PC-9 (cell line): ENCODE data around the gene MPC1. TPM values are rescaled to one million over a fixed set of nuclear protein-coding genes. Genes with fewer than 3 reads are reported as not detected.

Experiments used
- BruUV-seq: library from RNA; stranded (reverse); fragments of 400-500 nt; replicated peaks from 2 replicates; lab custom pipeline; 2021; lab: Mats Ljungman, UMichigan
- CTCF ChIA-PET: fragments of 300-600 bp; sonication (Branson Sonifier 250); formaldehyde crosslinking; loops from one replicate; lab custom pipeline; 2022; ENCODE audit warnings: antibody characterized with exemption; lab: Charles Lee
- POLR2A ChIA-PET: fragments of 300-600 bp; sonication (Branson Sonifier 250); formaldehyde crosslinking; loops from one replicate; lab custom pipeline; 2022; ENCODE audit warnings: antibody characterized with exemption; ENCODE audit not compliant: unreplicated experiment; lab: Charles Lee
- DNase-seq, 2 experiments: peaks; one replicate each; pipeline versions ENCODE4 v3.0.0 to v3.0.0-alpha.2; 2015 to 2022; ENCODE audit warnings: mixed read lengths in 1 of 2
- H2AFZ ChIP-seq: fragments of 200-600 bp; sonication (generic); 2 replicates; pipeline ENCODE4 v1.8.1; 2017; ENCODE audit warnings: antibody characterized with exemption
- H3F3A ChIP-seq: fragments of 200-600 bp; sonication (generic); 2 replicates; pipeline ENCODE4 v1.8.1; 2017; ENCODE audit warnings: antibody characterized with exemption, mild to moderate bottlenecking, low read depth; ENCODE audit not compliant: insufficient read depth
- H3K27ac ChIP-seq: fragments of 200-600 bp; sonication (generic); 2 replicates; pipeline ENCODE4 v1.6.1; 2016; ENCODE audit warnings: mixed run types
- H3K27me3 ChIP-seq: fragments of 200-600 bp; sonication (generic); 2 replicates; pipeline ENCODE4 v1.6.1; 2016; ENCODE audit warnings: low read depth, mixed run types; ENCODE audit not compliant: insufficient read depth
- H3K36me3 ChIP-seq: fragments of 200-600 bp; sonication (generic); 2 replicates; pipeline ENCODE4 v1.6.1; 2016; ENCODE audit warnings: low read depth, mixed run types
- H3K4me1 ChIP-seq: fragments of 200-600 bp; sonication (generic); replicated peaks from 2 replicates; pipeline ENCODE4 v1.6.1; 2016; ENCODE audit warnings: mixed run types; ENCODE audit not compliant: insufficient read depth
- H3K4me2 ChIP-seq: fragments of 200-600 bp; sonication (generic); 2 replicates; pipeline ENCODE4 v1.6.1; 2017; ENCODE audit warnings: mixed run types
- H3K4me3 ChIP-seq: fragments of 200-600 bp; sonication (generic); 2 replicates; pipeline ENCODE4 v1.6.1; 2016; ENCODE audit warnings: mixed run types
- H3K79me2 ChIP-seq: fragments of 200-600 bp; sonication (generic); 2 replicates; pipeline ENCODE4 v1.6.1; 2017; ENCODE audit warnings: low read depth, mixed run types
- H3K9me2 ChIP-seq: fragments of 200-600 bp; sonication (generic); 2 replicates; pipeline ENCODE4 v1.8.1; 2017; ENCODE audit warnings: mild to moderate bottlenecking; ENCODE audit not compliant: insufficient read depth
- H3K9me3 ChIP-seq: fragments of 200-600 bp; sonication (generic); 2 replicates; pipeline ENCODE4 v1.8.1; 2016; ENCODE audit warnings: low read depth; ENCODE audit not compliant: insufficient read depth
- H4K20me1 ChIP-seq: fragments of 200-600 bp; sonication (generic); 2 replicates; pipeline ENCODE4 v1.8.1; 2017; ENCODE audit not compliant: insufficient read depth
- EZH2 ChIP-seq: fragments of 200-600 bp; sonication (generic); IDR thresholded peaks from 2 replicates; pipeline ENCODE4 v1.8.0; 2017; ENCODE audit warnings: antibody characterized with exemption, low read depth
- intact Hi-C: fragments of 100-400 bp; cut with micrococcal nuclease; formaldehyde crosslinking; loops from one replicate; pipeline ENCODE4 v1.10.0; 2022; ENCODE audit not compliant: unreplicated experiment
- total RNA-seq: library from RNA; stranded (reverse); gene quantifications from 2 replicates; pipeline ENCODE4 v1.2.3, GENCODE V29; 2021
- TF ChIP-seq, protein P1 (sequence below): fragments of 200-600 bp; sonication (generic); conservative IDR thresholded peaks from 2 replicates; pipeline ENCODE4 v1.6.1; 2017; ENCODE audit warnings: mixed run types, antibody characterized with exemption, mild to moderate bottlenecking, moderate library complexity

MPC1 gene
- total RNA-seq, 1 experiment from 2014 or later, result 13.3 TPM

DNA sequence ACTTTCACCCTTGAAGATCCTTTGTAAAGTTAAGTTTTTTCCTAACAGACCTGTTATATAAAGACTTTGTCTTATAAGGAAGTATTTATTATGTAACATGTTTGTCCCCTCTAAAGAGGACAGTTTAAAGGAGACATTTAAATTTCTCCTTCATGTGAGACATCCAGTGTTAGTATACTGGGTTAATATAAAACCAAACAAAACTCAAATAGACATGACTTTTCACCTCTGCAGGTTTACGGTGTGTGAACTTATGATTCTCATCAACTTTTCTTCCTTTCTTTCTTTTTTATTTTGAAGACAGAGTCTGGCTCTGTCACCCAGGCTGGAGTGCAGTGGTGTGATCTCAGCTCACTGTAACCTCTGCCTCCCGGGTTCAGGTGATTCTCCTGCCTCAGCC, 17.4 kb upstream of the MPC1 start:
- H3F3A ChIP-seq, result no peaks in the 10 kb centered on the region
- peaks cover 6% of the 10 kb centered on the region; the same call in 1 of the 2 replicates for H3K27me3 ChIP-seq
- no peak overlapping the region for H3K4me3 ChIP-seq
- no peak overlapping the region for H3K27ac ChIP-seq
- no peaks in the 10 kb centered on the region for H3K36me3 ChIP-seq
- DNase-seq, result no peak
- H2AFZ ChIP-seq, result no peak overlapping the region
- no peak for TF ChIP-seq EZH2
- TF ChIP-seq, protein P1, sequence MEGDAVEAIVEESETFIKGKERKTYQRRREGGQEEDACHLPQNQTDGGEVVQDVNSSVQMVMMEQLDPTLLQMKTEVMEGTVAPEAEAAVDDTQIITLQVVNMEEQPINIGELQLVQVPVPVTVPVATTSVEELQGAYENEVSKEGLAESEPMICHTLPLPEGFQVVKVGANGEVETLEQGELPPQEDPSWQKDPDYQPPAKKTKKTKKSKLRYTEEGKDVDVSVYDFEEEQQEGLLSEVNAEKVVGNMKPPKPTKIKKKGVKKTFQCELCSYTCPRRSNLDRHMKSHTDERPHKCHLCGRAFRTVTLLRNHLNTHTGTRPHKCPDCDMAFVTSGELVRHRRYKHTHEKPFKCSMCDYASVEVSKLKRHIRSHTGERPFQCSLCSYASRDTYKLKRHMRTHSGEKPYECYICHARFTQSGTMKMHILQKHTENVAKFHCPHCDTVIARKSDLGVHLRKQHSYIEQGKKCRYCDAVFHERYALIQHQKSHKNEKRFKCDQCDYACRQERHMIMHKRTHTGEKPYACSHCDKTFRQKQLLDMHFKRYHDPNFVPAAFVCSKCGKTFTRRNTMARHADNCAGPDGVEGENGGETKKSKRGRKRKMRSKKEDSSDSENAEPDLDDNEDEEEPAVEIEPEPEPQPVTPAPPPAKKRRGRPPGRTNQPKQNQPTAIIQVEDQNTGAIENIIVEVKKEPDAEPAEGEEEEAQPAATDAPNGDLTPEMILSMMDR, result no peak
- BruUV-seq, result no TSS peak
- no peaks in the 10 kb centered on the region for H4K20me1 ChIP-seq
- no peaks in the 10 kb centered on the region for H3K9me3 ChIP-seq
- no peaks in the 10 kb centered on the region for H3K79me2 ChIP-seq
- H3K4me1 ChIP-seq, result no peaks in the 10 kb centered on the region
- ChIA-PET CTCF (interaction anchor here (0.6 to 1.0 kb wide), 3 partner anchors 20 to 120 kb away, joined by 3 to 4 read pairs (median 3); no protein-coding TSS in a partner anchor), POLR2A (no interaction called here)
- no peaks in the 10 kb centered on the region for H3K9me2 ChIP-seq
- no peak overlapping the region for H3K4me2 ChIP-seq
- intact Hi-C loops, result loop anchor here (1.0 kb wide), 1 partner anchor 125 kb away; no protein-coding TSS in a partner anchor

DNA sequence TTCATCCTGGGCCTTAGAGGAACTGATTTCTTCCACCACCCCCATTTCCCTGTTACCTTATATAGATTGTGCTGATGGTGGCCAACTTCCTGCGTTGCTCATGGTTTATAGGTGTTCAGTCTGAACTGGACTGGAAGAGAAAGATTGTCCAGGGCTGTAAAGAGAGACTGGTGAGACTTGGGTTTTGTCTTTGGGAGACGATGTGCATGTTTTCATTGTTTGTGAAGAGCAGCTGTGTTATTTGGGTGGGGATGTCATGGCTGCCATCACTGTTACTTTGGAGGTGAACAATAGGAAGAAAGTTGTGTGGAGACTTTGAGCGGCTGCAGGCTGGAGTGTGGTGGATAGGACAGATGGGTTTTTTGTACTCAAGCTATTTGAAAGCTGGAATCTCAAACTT, 15.6 kb upstream of the MPC1 start:
- no peak for DNase-seq
- H3K27me3 ChIP-seq, result peaks cover 11% of the 10 kb centered on the region; the same call in 1 of the 2 replicates
- H3K9me3 ChIP-seq, result no peaks in the 10 kb centered on the region
- H3K4me3 ChIP-seq, result no peak overlapping the region
- POLR2A ChIA-PET, result no interaction called here
- TF ChIP-seq EZH2, result no peak
- TF ChIP-seq, protein P1, result no peak
- BruUV-seq, result no TSS peak
- no peaks in the 10 kb centered on the region for H3F3A ChIP-seq
- H3K9me2 ChIP-seq, result no peaks in the 10 kb centered on the region
- H4K20me1 ChIP-seq, result no peaks in the 10 kb centered on the region
- H2AFZ ChIP-seq, result no peak overlapping the region
- intact Hi-C loops, result no loop called here
- no peak overlapping the region for H3K27ac ChIP-seq
- H3K4me1 ChIP-seq, result no peaks in the 10 kb centered on the region
- H3K79me2 ChIP-seq, result no peaks in the 10 kb centered on the region
- H3K36me3 ChIP-seq, result no peaks in the 10 kb centered on the region
- CTCF ChIA-PET, result no interaction called here
- no peak overlapping the region for H3K4me2 ChIP-seq

DNA sequence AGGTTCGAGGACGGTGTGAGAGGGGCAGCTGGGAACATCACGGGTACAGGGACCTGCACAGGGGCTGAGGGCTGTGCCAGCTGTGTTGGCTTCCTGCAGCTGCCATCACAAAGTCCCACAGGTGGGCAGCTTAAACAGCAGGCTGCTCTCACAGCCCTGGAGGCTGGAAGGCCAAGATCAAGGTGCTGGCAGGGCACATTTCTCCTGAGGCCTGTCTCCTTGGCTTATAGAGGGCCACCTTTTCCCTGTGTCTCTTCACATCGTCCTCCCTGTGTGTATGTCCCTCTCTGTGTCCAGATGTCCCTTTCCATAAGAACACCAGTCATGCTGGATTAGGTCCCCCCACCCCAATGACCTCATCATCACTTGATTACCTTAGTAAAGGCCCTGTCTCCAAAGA, 15.1 kb upstream of the MPC1 start:
- H4K20me1 ChIP-seq, result no peaks in the 10 kb centered on the region
- H3K9me2 ChIP-seq, result no peaks in the 10 kb centered on the region
- H3K27ac ChIP-seq, result no peak overlapping the region
- no peaks in the 10 kb centered on the region for H3K9me3 ChIP-seq
- intact Hi-C loops, result no loop called here
- POLR2A ChIA-PET, result no interaction called here
- no peak for DNase-seq
- H3K36me3 ChIP-seq, result no peaks in the 10 kb centered on the region
- no peaks in the 10 kb centered on the region for H3K4me1 ChIP-seq
- no peak overlapping the region for H2AFZ ChIP-seq
- TF ChIP-seq, protein P1, result no peak
- no peak for TF ChIP-seq EZH2
- no TSS peak for BruUV-seq
- no peaks in the 10 kb centered on the region for H3F3A ChIP-seq
- no peaks in the 10 kb centered on the region for H3K79me2 ChIP-seq
- no peak overlapping the region for H3K4me2 ChIP-seq
- CTCF ChIA-PET, result no interaction called here
- no peak overlapping the region for H3K4me3 ChIP-seq
- H3K27me3 ChIP-seq, result peaks cover 11% of the 10 kb centered on the region; the same call in 1 of the 2 replicates
